DND-41 (cell line): ENCODE measurements around the gene SLAIN1.
"Not testable (repeated sequence)": the region's sequence is repeated elsewhere in the genome, so short reads cannot be mapped to it uniquely, and the experiment has no call there.

ENCODE experiments used
- ATAC-seq: fragments of 200-7000 bp; cut with Tn5 transposase; 3 replicates; pipeline ENCODE4 v1.9.1; 2021; ENCODE audit warnings: low read depth; ENCODE audit not compliant: insufficient read depth
- DNase-seq: peaks from one replicate; pipeline ENCODE4 v3.0.0-alpha.2; 2020
- H2AFZ ChIP-seq: 2 replicates; pipeline ENCODE4 v1.6.0; 2012; ENCODE audit warnings: low read depth, low read length
- H3K27ac ChIP-seq: 2 replicates; pipeline ENCODE4 v1.5.1; 2012; ENCODE audit warnings: low read length, inconsistent platforms
- H3K27me3 ChIP-seq: fragments of 200-600 bp; sonication (generic); 2 replicates; pipeline ENCODE4 v1.6.0; 2012; ENCODE audit warnings: low read length, mild to moderate bottlenecking, inconsistent platforms; ENCODE audit not compliant: insufficient read depth, poor library complexity
- H3K36me3 ChIP-seq: 2 replicates; pipeline ENCODE4 v1.5.1; 2012; ENCODE audit warnings: low read length, inconsistent platforms; ENCODE audit not compliant: insufficient read depth
- H3K4me1 ChIP-seq: 2 replicates; pipeline ENCODE4 v1.5.1; 2012; ENCODE audit warnings: mild to moderate bottlenecking, low read length; ENCODE audit not compliant: insufficient read depth
- H3K4me2 ChIP-seq: 2 replicates; pipeline ENCODE4 v1.6.0; 2012; ENCODE audit warnings: mild to moderate bottlenecking, moderate library complexity, low read length, inconsistent platforms; ENCODE audit not compliant: insufficient read depth
- H3K4me3 ChIP-seq, 2 experiments: fragments of 200-600 bp in 1 of 2; shearing (Covaris generic) in 1 of 2; 2 replicates each; pipeline ENCODE4 v1.5.1; 2012 to 2016; ENCODE audit warnings: inconsistent platforms in 2 of 2, low read length in 2 of 2, mild to moderate bottlenecking in 2 of 2, low read depth in 1 of 2, moderate library complexity in 1 of 2
- H3K79me2 ChIP-seq: 2 replicates; pipeline ENCODE4 v1.6.0; 2012; ENCODE audit warnings: low read length, inconsistent platforms; ENCODE audit not compliant: insufficient read depth
- H3K9ac ChIP-seq: 2 replicates; pipeline ENCODE4 v1.6.0; 2012; ENCODE audit warnings: low read depth, mild to moderate bottlenecking, inconsistent platforms, low read length, moderate library complexity
- H3K9me3 ChIP-seq: 2 replicates; pipeline ENCODE4 v1.5.1; 2012; ENCODE audit warnings: low read length, moderate library complexity, mild to moderate bottlenecking, inconsistent platforms; ENCODE audit not compliant: insufficient read depth, severe bottlenecking
- H4K20me1 ChIP-seq: 2 replicates; pipeline ENCODE4 v1.6.0; 2012; ENCODE audit warnings: low read length; ENCODE audit not compliant: insufficient read depth
- EZH2 ChIP-seq: IDR thresholded peaks from 3 replicates; pipeline ENCODE4 v1.6.1; 2012; ENCODE audit warnings: borderline replicate concordance, low read depth, mild to moderate bottlenecking, moderate library complexity, low read length, inconsistent platforms; ENCODE audit not compliant: severe bottlenecking
- TF ChIP-seq, protein P1 (sequence below): IDR thresholded peaks from 2 replicates; pipeline ENCODE4 v1.5.1; 2012; ENCODE audit warnings: borderline replicate concordance, low read length, moderate library complexity, mild to moderate bottlenecking; ENCODE audit not compliant: poor library complexity, severe bottlenecking; ENCODE audit errors: extremely low read depth

SLAIN1 gene

GRCh38 chr13:77697217-77698103, at the start of gene SLAIN1:
Gene SLAIN1 (plus strand): TSS chr13:77697687. CDS start chr13:77697914, 227 bp downstream.
- peak within 1 kb of the TSS; percentile 62 for H3K9ac ChIP-seq
- no peaks in the 10 kb centered on the region for H3K36me3 ChIP-seq
- DNase-seq = peak; percentile 79
- peak within 1 kb of the TSS; percentile 33 to 65; a peak in 3 of 4 replicates for H3K4me3 ChIP-seq
- peaks cover 23% of the 10 kb centered on the region; the same call in 1 of the 2 replicates for H3K4me1 ChIP-seq
- H3K27me3 ChIP-seq = peaks cover 21% of the 10 kb centered on the region
- ATAC-seq = peak; percentile 87
- no peak for TF ChIP-seq EZH2
- TF ChIP-seq, protein P1, sequence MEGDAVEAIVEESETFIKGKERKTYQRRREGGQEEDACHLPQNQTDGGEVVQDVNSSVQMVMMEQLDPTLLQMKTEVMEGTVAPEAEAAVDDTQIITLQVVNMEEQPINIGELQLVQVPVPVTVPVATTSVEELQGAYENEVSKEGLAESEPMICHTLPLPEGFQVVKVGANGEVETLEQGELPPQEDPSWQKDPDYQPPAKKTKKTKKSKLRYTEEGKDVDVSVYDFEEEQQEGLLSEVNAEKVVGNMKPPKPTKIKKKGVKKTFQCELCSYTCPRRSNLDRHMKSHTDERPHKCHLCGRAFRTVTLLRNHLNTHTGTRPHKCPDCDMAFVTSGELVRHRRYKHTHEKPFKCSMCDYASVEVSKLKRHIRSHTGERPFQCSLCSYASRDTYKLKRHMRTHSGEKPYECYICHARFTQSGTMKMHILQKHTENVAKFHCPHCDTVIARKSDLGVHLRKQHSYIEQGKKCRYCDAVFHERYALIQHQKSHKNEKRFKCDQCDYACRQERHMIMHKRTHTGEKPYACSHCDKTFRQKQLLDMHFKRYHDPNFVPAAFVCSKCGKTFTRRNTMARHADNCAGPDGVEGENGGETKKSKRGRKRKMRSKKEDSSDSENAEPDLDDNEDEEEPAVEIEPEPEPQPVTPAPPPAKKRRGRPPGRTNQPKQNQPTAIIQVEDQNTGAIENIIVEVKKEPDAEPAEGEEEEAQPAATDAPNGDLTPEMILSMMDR = no peak
- H3K4me2 ChIP-seq = peak within 1 kb of the TSS; percentile 72
- peaks cover 8% of the 10 kb centered on the region; the same call in 1 of the 2 replicates for H4K20me1 ChIP-seq
- H3K79me2 ChIP-seq = peaks cover 17% of the 10 kb centered on the region
- 0 out of 2 replicates have a peak within 1 kb of the TSS, but pooled peaks have one; percentile 15 for H3K27ac ChIP-seq
- no peaks in the 10 kb centered on the region for H3K9me3 ChIP-seq
- H2AFZ ChIP-seq = peak within 1 kb of the TSS; percentile 66

DNA sequence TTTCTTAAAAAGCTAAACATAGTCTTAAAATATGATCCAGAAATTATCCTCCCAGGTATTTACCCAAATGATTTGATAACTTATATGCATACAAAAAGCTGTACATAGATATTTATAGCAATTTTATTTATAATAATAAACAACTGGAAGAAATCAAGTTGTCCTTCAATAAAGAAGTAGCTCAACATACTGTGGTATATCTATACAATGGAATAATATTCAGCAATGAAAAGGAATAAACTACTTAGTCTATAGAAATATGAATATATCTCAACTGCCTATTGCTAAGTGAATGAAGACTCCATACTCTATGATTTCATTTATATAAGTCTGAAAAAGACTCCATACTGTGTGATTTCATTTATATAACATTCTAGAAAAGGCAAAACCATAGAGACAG, 47.1 kb upstream of the SLAIN1 start:
- H3K4me2 ChIP-seq = no peak overlapping the region
- no peaks in the 10 kb centered on the region for H4K20me1 ChIP-seq
- H3K4me1 ChIP-seq = no peaks in the 10 kb centered on the region
- no peaks in the 10 kb centered on the region for H3K9me3 ChIP-seq
- H3K4me3 ChIP-seq = no peak overlapping the region
- H3K27me3 ChIP-seq = no peaks in the 10 kb centered on the region
- no peak overlapping the region for H2AFZ ChIP-seq
- DNase-seq (no peak), ATAC-seq (no peak)
- TF ChIP-seq EZH2 = no peak
- TF ChIP-seq, protein P1 = no peak
- no peaks in the 10 kb centered on the region for H3K79me2 ChIP-seq
- H3K27ac ChIP-seq = no peak overlapping the region
- no peak overlapping the region for H3K9ac ChIP-seq
- H3K36me3 ChIP-seq = no peaks in the 10 kb centered on the region

- Histone ChIP-seq H3K9me3 (no peaks in the 10 kb centered on the region), H2AFZ (no peak overlapping the region), H3K4me3 (no peak overlapping the region), H3K4me1 (no peaks in the 10 kb centered on the region), H3K27me3 (no peaks in the 10 kb centered on the region), H4K20me1 (no peaks in the 10 kb centered on the region), H3K36me3 (no peaks in the 10 kb centered on the region), H3K79me2 (no peaks in the 10 kb centered on the region), H3K4me2 (no peak overlapping the region), H3K27ac (no peak overlapping the region), H3K9ac (no peak overlapping the region)
- DNase-seq (no peak), ATAC-seq (no peak)
- TF ChIP-seq, protein P1 = no peak
- no peak for TF ChIP-seq EZH2
Observed at GRCh38 chr13:77653301-77653700, 44.2 kb upstream of the SLAIN1 start.

- H2AFZ ChIP-seq, H3K27me3 ChIP-seq, H3K4me2 ChIP-seq, DNase-seq, H3K9ac ChIP-seq, H3K27ac ChIP-seq, H3K79me2 ChIP-seq, H3K36me3 ChIP-seq, H3K9me3 ChIP-seq, ATAC-seq, H3K4me3 ChIP-seq, H3K4me1 ChIP-seq, H4K20me1 ChIP-seq: not testable (repeated sequence)
Observed at GRCh38 chr13:77660016-77660415, 37.5 kb upstream of the SLAIN1 start.
